Psoas muscle (tissue), 8 donors: ENCODE results near the gene CLDND1. TPM values are rescaled to one million over a fixed set of nuclear protein-coding genes. Genes with fewer than 3 reads are reported as not detected.

Experiments used
- ATAC-seq, 4 donors: fragments of 200-7000 bp; cut with Tn5 transposase; one replicate each; pipeline ENCODE4 v1.9.1; 2020; ENCODE audit warnings: moderate library complexity in 3 of 4, mild to moderate bottlenecking in 2 of 4
- DNase-seq, 2 donors: peaks; one replicate each; pipeline ENCODE4 v3.0.0-alpha.2; 2020
- H3K27ac ChIP-seq: fragments of 200-600 bp; one replicate; pipeline ENCODE4 v1.8.0; 2022
- H3K27me3 ChIP-seq, 3 donors: fragments of 200-600 bp in 1 of 3; one replicate each; pipeline versions ENCODE4 v1.6.1 to v1.8.0; 2013 to 2022; ENCODE audit warnings: low read length in 2 of 3, mild to moderate bottlenecking in 2 of 3, moderate library complexity in 1 of 3; ENCODE audit not compliant: insufficient read depth in 3 of 3
- H3K36me3 ChIP-seq, 2 donors: fragments of 200-600 bp in 1 of 2; one replicate each; pipeline versions ENCODE4 v1.6.1 to v1.8.0; 2013 to 2022; ENCODE audit warnings: low read depth in 1 of 2, mild to moderate bottlenecking in 1 of 2, moderate library complexity in 1 of 2; ENCODE audit not compliant: insufficient read depth in 1 of 2
- H3K4me1 ChIP-seq: fragments of 200-600 bp; one replicate; pipeline ENCODE4 v1.8.0; 2022
- H3K4me3 ChIP-seq: fragments of 200-600 bp; one replicate; pipeline ENCODE4 v1.8.0; 2022; ENCODE audit warnings: mild to moderate bottlenecking
- H3K9me3 ChIP-seq: fragments of 200-600 bp; one replicate; pipeline ENCODE4 v1.8.0; 2022
- CTCF ChIP-seq: fragments of 200-600 bp; IDR thresholded peaks from one replicate; pipeline ENCODE4 v1.8.0; 2022; ENCODE audit warnings: antibody characterized with exemption
- WGBS, 3 donors: extraction: QIAGEN DNeasy Blood & Tissue Kit; methylation state at CpG; one replicate each; pipeline versions ENCODE4 v1.1.6 to v1.1.7; 2013; 5-methylcytosine and 5-hydroxymethylcytosine counted together
- intact Hi-C, 2 donors: fragments of 100-400 bp; cut with DNase I; formaldehyde crosslinking; loops; one replicate each; pipeline versions ENCODE4 v1.11.0 to v1.14.2; 2022
- polyA plus RNA-seq, 3 donors: library from polyadenylated mRNA; stranded (reverse); fragments of 200-250 nt; gene quantifications; one replicate each; pipeline ENCODE4 v1.2.3, GENCODE V29; 2013
- total RNA-seq, 4 donors: library from RNA; stranded (reverse); fragmentation: NEBNext Ultra II Directional in 2 of 4; extraction: Animal tissue kit (Norgen Biotek cat#: 25700) in 2 of 4; gene quantifications; one replicate each; pipeline versions ENCODE4 v1.2.1 to v1.2.4, GENCODE V29; 2021 to 2023
- donor health status: healthy with polysubstance abuse.
- donor health status: DM: no; HTN: no; CAD: no; lungs with moderate emphysema.
- donor health status: Bipolar disorder and iron deficiency.
- donor health status: healthy.
- donor health status: DM: yes; HTN: yes; CAD: no.
- donor health status: DM: no; HTN: no; CAD: no.
- donor health status: DM: no; HTN: no; CAD: no.
- donor health status: DM: yes; HTN: yes; CAD: no.

CLDND1 gene
- total and polyA plus RNA-seq, 7 donors: 48.1 to 78.9 (median 63.3) TPM

- intact Hi-C loops: no loop called here
- no peaks in the 10 kb centered on the region for H3K36me3 ChIP-seq
- H3K27me3 ChIP-seq: no peaks in the 10 kb centered on the region
- WGBS, 3 donors: 89 to 94% (median 90%) methylated on average over 6 of the region's 6 CpGs
- H3K4me1 ChIP-seq: peaks cover 8% of the 10 kb centered on the region
- DNase-seq (no peak), ATAC-seq (no peak)
- H3K27ac ChIP-seq: no peak overlapping the region
- TF ChIP-seq CTCF: no peak
- H3K9me3 ChIP-seq: no peaks in the 10 kb centered on the region
- no peak overlapping the region for H3K4me3 ChIP-seq
Observed at GRCh38 chr3:98532709-98533571, 10.2 kb upstream of the CLDND1 start.

GRCh38 chr3:98532275-98532637 lies 9.6 kb upstream of the CLDND1 start:
- Histone ChIP-seq H3K4me1 (peaks cover 8% of the 10 kb centered on the region), H3K9me3 (no peaks in the 10 kb centered on the region), H3K27me3 (no peaks in the 10 kb centered on the region), H3K4me3 (no peak overlapping the region), H3K36me3 (no peaks in the 10 kb centered on the region), H3K27ac (no peak overlapping the region)
- no peak for ATAC-seq
- TF ChIP-seq CTCF: no peak
- 82 to 93% (median 84%) methylated on average over 5 of the region's 5 CpGs for WGBS, 3 donors
- intact Hi-C loops: no loop called here
- no peak for DNase-seq

GRCh38 chr3:98531622-98532274 lies 9.0 kb upstream of the CLDND1 start, which contains the start of gene GPR15:
TSS of gene GPR15 (plus strand) at chr3:98531978. CDS start at chr3:98532034, 56 bp downstream.
- no peak within 1 kb of the TSS for H3K27ac ChIP-seq
- no peaks in the 10 kb centered on the region for H3K9me3 ChIP-seq
- H3K27me3 ChIP-seq: no peaks in the 10 kb centered on the region
- TF ChIP-seq CTCF: no peak
- no peak within 1 kb of the TSS for H3K4me3 ChIP-seq
- peaks cover 8% of the 10 kb centered on the region for H3K4me1 ChIP-seq
- no peaks in the 10 kb centered on the region for H3K36me3 ChIP-seq
- intact Hi-C loops: no loop called here
- DNase-seq: no peak
- 76 to 79% (median 79%) methylated on average over 7 of the region's 7 CpGs for WGBS, 3 donors
- ATAC-seq: no peak

GRCh38 chr3:98530676-98531075 lies 8.0 kb upstream of the CLDND1 start:
- no peak for TF ChIP-seq CTCF
- Histone ChIP-seq H3K27ac (no peak overlapping the region), H3K27me3 (no peaks in the 10 kb centered on the region), H3K9me3 (no peaks in the 10 kb centered on the region), H3K4me3 (no peak overlapping the region), H3K36me3 (no peaks in the 10 kb centered on the region), H3K4me1 (peaks cover 8% of the 10 kb centered on the region)
- intact Hi-C loops: no loop called here
- DNase-seq (no peak), ATAC-seq (no peak)
- WGBS, 3 donors: 85 to 89% (median 87%) methylated on average over 2 of the region's 2 CpGs
